A673 (cell line): ENCODE data around the gene HMGN3. TPM values are rescaled to one million over a fixed set of nuclear protein-coding genes. Genes with fewer than 3 reads are reported as not detected.

Experiments
- BruUV-seq: library from RNA; stranded (reverse); fragments of 400-500 nt; replicated peaks from 2 replicates; lab custom pipeline; 2021; lab: Mats Ljungman, UMichigan
- CTCF ChIA-PET: fragments of 300-600 bp; sonication (Branson Sonifier 250); formaldehyde crosslinking; loops from one replicate; lab custom pipeline; 2022; ENCODE audit warnings: antibody characterized with exemption; lab: Charles Lee
- POLR2A ChIA-PET: fragments of 300-600 bp; sonication (Branson Sonifier 250); formaldehyde crosslinking; loops from one replicate; lab custom pipeline; 2022; ENCODE audit warnings: antibody characterized with exemption; ENCODE audit not compliant: low non-redundant PET; lab: Charles Lee
- DNase-seq: peaks from one replicate; pipeline ENCODE4 v3.0.0-alpha.2; 2015; ENCODE audit warnings: low spot score
- H3K27ac ChIP-seq: fragments of 200-600 bp; sonication (generic); 2 replicates; pipeline ENCODE4 v1.5.1; 2016; ENCODE audit warnings: mixed run types, low read depth, mild to moderate bottlenecking, mixed read lengths, antibody characterized with exemption, low read length; ENCODE audit not compliant: poor library complexity, severe bottlenecking
- H3K27me3 ChIP-seq: fragments of 200-600 bp; sonication (generic); replicated peaks from 2 replicates; pipeline ENCODE4 v1.6.1; 2017; ENCODE audit warnings: mixed run types, low read depth, mild to moderate bottlenecking, mixed read lengths, antibody characterized with exemption, low read length; ENCODE audit not compliant: insufficient read depth, poor library complexity
- H3K36me3 ChIP-seq: fragments of 200-600 bp; sonication (generic); 2 replicates; pipeline ENCODE4 v1.6.1; 2016; ENCODE audit warnings: mixed run types, mild to moderate bottlenecking, mixed read lengths, antibody characterized with exemption, low read length; ENCODE audit not compliant: insufficient read depth, poor library complexity, severe bottlenecking
- H3K4me1 ChIP-seq: fragments of 200-600 bp; sonication (generic); 2 replicates; pipeline ENCODE4 v1.6.1; 2017; ENCODE audit warnings: mixed run types, mild to moderate bottlenecking, mixed read lengths, antibody characterized with exemption, low read length; ENCODE audit not compliant: insufficient read depth, poor library complexity, severe bottlenecking
- H3K4me3 ChIP-seq: fragments of 200-600 bp; sonication (generic); 2 replicates; pipeline ENCODE4 v1.5.1; 2016; ENCODE audit warnings: low read depth, mixed run types, mild to moderate bottlenecking, mixed read lengths, low read length; ENCODE audit not compliant: poor library complexity, severe bottlenecking
- H3K9me3 ChIP-seq: fragments of 200-600 bp; sonication (generic); 2 replicates; pipeline ENCODE4 v1.6.1; 2016; ENCODE audit warnings: mixed run types, low read depth, mild to moderate bottlenecking, mixed read lengths, antibody characterized with exemption, low read length; ENCODE audit not compliant: poor library complexity, severe bottlenecking
- CTCF ChIP-seq: fragments of 300-800, 200-600 bp; sonication (generic); conservative IDR thresholded peaks from 2 replicates; pipeline ENCODE4 v1.5.1; 2017; ENCODE audit warnings: low read depth, mild to moderate bottlenecking, antibody characterized with exemption, low read length, moderate library complexity, mixed read lengths
- EZH2 ChIP-seq: fragments of 200-600 bp; sonication (generic); IDR thresholded peaks from 2 replicates; pipeline ENCODE4 v1.6.1; 2017; ENCODE audit warnings: borderline replicate concordance, low read depth, mild to moderate bottlenecking, mixed read lengths, antibody characterized with exemption, low read length; ENCODE audit not compliant: poor library complexity, severe bottlenecking
- intact Hi-C: fragments of 100-400 bp; cut with micrococcal nuclease; formaldehyde crosslinking; loops from one replicate; pipeline ENCODE4 v1.10.0; 2022; ENCODE audit not compliant: unreplicated experiment
- total RNA-seq: library from RNA; stranded (reverse); gene quantifications from 2 replicates; pipeline ENCODE4 v1.2.3, GENCODE V29; 2021

The HMGN3 gene
- total RNA-seq, 1 experiment from 2014 or later: 83.8 TPM

- no peak overlapping the region for H3K4me3 ChIP-seq
- TF ChIP-seq CTCF (no peak), EZH2 (no peak)
- BruUV-seq: no TSS peak
- intact Hi-C loops: no loop called here
- H3K27ac ChIP-seq: no peak overlapping the region
- ChIA-PET CTCF (no interaction called here), POLR2A (interaction anchor here (0.6 kb wide), 1 partner anchor 12 kb away, joined by 3 read pairs; no protein-coding TSS in a partner anchor)
- no peaks in the 10 kb centered on the region for H3K4me1 ChIP-seq
- DNase-seq: no peak
- no peaks in the 10 kb centered on the region for H3K9me3 ChIP-seq
- H3K27me3 ChIP-seq: no peaks in the 10 kb centered on the region
- no peaks in the 10 kb centered on the region for H3K36me3 ChIP-seq
These were observed 21.6 kb downstream of the HMGN3 start for GRCh38 chr6:79212859-79213258.

GRCh38 chr6:79208816-79209215 is 25.7 kb downstream of the HMGN3 start:
- Histone ChIP-seq H3K36me3 (no peaks in the 10 kb centered on the region), H3K4me1 (no peaks in the 10 kb centered on the region), H3K27me3 (no peaks in the 10 kb centered on the region), H3K4me3 (no peak overlapping the region), H3K9me3 (no peaks in the 10 kb centered on the region), H3K27ac (no peak overlapping the region)
- intact Hi-C loops: no loop called here
- TF ChIP-seq EZH2 (no peak), CTCF (no peak)
- no TSS peak for BruUV-seq
- no peak for DNase-seq
- CTCF ChIA-PET: no interaction called here
- POLR2A ChIA-PET: no interaction called here

GRCh38 chr6:79203753-79204253 is 30.7 kb downstream of the HMGN3 start:
- H3K36me3 ChIP-seq: no peaks in the 10 kb centered on the region
- H3K4me3 ChIP-seq: no peak overlapping the region
- TF ChIP-seq EZH2: no peak
- no peak for TF ChIP-seq CTCF
- POLR2A ChIA-PET: no interaction called here
- no peak for DNase-seq
- no TSS peak for BruUV-seq
- CTCF ChIA-PET: no interaction called here
- H3K9me3 ChIP-seq: no peaks in the 10 kb centered on the region
- no peaks in the 10 kb centered on the region for H3K27me3 ChIP-seq
- intact Hi-C loops: no loop called here
- no peaks in the 10 kb centered on the region for H3K4me1 ChIP-seq
- no peak overlapping the region for H3K27ac ChIP-seq
